Measurements from ENCODE around the gene ZNF148.

ZNF148 gene

DNA sequence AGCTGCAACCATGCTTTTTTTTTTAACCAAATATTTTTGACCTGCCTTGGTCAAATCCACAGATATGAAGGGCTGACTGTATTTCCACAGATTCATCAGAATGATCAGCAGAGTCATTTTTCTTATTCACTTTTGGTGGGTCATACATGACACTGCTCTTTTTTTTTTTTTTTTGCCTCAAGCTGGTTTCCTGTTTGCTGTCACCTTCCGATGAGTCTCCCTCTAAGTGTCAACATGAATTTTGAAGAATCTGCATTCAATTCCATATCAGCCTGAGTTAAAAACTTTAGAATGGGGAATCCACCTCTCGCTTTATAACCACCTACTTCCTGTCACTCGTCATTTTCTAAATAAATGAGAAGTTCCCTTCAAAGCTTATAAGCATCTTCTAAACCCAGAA is 160.4 kb downstream of the ZNF148 start:
- DNase-seq: no peak

DNA sequence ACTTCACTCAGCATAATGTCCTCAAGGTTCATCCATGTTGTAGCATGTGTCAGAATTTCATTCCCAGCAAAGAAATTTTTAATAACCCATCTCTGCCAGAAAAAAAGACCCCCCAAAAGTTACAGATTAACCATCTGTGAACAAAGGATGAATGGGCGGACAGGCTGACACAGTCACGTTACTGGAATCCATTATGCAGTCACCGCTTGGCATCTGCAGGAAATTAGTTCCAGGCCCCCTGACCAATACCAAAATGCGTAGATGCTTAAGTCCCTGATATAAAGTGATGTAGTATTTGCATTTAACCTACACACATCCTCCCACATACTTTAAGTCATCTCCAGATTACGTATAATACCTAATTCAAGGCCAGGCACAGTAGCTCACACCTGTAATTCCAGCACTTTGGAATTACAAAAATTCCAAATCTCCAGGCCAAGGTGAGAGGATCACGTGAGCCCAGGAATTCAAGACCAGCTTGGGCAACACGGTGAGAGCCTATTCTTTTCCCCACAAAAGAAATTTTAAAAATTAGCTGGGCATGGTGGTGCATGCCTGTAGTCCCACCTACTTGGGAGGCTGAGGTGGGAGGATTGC is 161.1 kb downstream of the ZNF148 start:
- DNase-seq: no peak

DNA sequence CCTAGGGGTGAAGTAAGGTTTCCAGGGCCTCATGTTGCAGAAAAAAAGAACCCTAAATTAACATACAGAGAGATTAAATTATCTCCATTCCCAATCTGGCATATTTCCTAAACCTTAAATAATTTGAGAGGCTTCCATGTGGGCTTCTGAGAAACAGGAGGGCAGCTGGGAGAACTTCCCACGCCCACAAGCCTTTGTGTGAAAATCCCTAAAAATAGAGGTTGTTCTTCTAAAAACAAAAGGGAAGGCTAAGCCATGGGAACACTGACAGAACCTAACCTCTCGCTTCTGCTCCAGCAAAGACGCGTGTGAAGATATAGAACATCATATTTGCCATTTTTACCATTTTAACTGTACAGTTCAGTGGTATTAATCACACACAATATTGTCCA is 161.8 kb downstream of the ZNF148 start:
- no peak for DNase-seq

DNA sequence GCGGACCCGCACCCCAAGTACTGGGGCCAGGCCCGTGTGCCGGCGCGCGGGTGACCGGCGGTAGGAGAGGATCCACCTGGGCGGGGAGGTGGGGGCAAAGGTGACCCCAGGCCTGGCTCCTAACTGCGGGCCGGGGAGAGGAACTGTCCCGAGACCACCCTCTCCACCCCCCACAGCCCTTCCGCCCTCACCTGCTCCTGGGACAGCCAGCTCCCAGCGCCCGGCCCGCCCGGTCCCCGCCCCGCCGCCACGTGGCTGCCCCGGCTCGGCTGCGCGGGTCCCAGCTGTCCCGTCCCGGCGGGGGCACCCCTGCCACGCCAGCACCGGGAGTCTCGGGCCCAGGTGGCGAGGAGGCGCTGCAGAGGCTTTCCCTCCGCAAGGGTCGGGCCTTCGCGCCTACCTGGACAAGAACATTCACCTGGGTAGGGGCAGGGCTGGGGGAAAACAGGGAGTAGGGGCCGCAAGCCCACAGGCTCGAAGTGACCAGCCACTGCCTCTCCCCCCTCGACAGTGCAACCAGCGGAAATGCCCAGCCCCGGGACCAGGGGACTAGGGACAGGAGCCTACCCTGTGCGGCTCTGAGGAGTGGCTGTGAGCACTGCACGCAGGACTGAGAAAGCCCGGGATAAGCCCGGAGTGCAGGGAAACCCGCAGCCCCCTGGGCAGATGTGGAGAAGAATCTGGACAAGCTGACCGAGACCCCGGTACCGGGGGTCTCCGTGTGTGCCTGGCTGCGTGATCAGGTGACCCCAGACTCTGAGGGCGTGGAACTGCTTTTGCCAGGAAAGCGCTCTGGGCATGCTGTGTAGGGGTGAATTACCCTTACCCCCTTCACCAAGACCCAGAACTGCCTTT is 162.4 kb downstream of the ZNF148 start, which contains the start of gene SLC12A8:
Gene SLC12A8, minus strand, starts transcription at position 240 of the 855 bp plus-strand sequence. CDS start 1,399 bp downstream, outside the sequence.
- no peak for DNase-seq

DNA sequence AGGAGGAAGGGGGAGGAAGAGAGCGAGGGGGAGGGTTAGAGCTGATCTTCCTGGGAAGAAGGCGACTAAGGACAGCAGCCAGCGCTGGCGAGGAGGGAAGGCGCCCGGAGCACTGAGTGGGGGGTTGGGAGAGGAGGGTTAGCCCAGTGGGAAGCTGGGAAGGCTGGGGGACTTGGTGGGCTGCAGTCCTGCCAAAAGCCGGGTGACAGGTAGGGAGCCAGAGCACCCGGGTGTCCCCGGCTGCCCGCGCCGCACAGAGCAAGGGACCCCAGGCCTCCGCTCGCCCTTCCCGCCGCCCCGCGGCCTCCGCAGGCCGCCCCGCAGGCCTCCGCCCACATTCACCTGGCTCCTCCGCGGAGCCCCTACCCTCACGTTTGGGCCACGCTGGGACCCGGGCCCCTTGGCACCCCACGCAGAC is 163.0 kb downstream of the ZNF148 start:
- DNase-seq: no peak

DNA sequence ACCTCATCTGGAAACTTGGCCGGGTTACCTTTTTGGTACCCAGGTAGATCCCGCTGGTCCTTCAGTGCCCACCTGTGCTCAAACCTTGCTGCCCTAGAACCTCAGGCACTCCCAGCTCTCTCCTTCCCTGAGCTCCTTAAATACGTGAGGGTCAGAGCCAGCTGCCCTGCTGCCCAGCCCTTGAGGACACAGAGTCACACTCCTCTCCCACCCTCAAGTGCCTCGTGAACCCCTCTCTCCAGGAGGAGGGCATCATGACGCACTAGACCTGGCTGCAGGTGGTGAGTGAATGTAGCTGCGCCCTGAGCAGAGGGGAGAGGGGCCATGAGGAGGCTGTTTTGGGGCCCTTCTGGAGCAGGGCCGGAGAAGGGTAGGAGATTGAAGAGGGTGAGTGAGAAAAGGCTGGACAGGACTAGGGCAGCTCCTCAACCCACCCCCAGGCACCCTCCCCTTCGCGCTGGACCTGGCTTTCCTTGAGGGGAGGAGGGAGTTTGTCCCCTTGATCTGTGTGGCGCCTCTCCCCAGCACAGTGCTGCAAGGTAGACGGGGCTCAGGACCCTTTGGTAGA is 163.5 kb downstream of the ZNF148 start:
- no peak for DNase-seq

DNA sequence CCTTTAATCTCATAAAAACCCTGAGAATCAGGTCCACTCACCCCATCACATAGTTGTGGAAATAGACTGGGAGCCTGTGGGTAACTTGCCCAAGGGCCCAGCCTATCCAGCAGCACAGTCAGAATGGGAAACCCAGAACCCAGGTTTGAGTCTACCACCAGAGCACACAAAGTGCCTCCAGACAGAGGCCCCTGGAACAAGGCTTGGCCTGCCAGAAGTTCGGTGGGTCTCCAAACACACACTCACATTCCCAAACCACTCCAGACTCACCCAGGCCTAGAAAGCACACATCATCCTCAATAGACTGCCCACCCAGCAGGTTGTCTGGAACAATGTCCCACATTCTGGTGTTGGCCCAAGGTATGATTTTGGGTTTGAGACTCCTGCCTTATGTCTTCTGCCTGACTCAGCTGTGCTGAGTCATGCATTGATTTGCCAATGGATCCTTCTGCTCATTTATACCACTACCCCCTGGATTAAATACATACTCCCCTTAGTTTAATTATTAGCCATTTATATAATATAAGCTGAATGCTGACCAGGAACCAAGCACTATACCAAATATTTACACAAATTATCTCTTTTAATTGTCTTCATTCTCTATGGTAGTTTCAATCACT is 167.1 kb downstream of the ZNF148 start:
- DNase-seq: no peak

DNA sequence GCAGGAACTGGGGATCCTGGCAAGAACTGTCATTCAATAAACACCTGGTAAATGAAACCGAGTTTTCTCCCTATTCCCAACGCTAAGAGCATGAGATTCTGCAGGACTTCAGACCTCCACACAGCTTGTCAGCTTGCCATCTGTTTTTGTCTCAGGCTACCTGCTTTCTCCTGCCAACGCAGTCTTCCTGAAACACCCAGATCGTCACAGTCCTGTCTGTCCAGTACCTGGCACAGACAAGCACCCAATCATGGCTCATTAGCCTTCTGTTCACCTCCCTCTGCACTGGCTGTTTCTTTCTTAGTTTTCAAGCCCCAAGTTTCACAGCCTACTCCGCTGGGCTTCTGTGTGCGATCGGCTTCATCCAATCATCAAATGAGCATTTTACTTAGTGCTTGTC is 167.6 kb downstream of the ZNF148 start:
- DNase-seq: no peak

DNA sequence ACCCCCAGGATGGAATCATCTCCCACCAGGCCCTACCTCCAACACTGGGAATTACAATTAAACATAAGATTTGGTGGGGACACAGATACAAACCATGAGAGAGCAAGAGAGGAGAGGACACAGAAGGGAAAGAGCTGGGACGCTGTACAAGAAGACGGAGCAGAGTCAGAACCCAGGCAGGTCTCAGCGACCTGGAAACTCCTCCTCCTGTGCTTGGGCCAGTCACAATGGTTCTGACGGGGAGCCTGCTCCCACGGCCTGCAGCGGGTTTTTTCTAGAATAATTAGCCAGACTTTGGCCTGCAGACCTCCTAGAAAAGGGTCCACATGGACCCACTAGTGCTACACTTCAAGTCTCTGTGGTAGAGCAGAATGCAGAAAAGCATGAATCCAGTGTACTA is 168.2 kb downstream of the ZNF148 start:
- no peak for DNase-seq

DNA sequence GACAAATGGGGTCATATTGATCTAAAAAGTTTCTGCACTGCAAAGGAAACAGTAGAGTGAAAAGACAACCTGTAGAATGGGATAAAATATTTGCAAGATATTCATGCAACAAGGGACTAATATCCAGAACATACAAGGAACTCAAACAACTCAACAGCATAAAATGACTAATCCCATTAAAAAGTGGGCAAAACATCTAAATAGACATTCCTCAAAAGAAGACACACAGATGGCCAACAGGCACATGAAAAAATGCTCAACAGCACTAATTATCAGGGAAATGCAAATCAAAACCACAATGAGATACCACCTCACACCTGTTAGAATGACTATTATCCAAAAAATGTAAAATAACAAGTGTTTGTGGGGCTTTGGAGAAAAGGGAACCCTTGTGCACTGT is 171.4 kb downstream of the ZNF148 start:
- DNase-seq: no peak

DNA sequence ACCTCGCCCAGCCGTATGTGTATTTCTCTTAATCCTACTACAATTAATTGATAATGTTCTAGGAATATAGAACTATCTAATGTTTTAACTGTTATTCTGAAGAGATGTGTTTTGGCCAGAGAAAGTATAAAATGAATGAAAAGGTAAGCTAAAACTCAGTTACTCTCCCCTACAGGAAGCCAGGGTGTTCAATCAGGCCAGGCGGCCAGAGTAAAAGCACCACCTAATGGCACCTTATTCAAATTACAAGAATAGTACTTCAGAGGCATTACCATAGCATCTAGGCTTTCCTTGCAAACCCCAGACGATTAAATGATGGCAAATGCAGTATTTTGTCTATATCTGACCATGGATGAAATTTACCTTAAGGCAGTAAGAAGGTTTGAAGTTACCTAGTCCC is 172.9 kb downstream of the ZNF148 start:
- DNase-seq: no peak

DNA sequence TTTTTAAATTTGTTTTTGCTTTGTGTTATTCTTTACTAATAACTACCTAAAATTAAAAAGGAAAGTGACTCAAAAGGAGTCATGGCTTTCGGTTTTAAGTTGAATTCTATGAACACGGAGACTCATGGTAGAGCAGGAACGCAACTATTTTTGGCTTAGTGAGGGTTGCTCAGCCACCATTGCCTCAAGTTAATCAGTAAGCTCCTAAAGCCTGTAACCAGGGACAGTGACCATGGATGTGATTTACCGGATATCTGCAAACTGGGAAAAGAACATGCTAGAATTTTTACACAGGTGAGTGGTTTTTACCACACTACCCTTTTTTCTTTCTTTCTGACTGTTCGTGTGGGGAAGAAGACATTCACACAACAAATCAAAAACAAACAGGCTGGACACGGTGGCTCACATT is 174.4 kb downstream of the ZNF148 start:
- no peak for DNase-seq

DNA sequence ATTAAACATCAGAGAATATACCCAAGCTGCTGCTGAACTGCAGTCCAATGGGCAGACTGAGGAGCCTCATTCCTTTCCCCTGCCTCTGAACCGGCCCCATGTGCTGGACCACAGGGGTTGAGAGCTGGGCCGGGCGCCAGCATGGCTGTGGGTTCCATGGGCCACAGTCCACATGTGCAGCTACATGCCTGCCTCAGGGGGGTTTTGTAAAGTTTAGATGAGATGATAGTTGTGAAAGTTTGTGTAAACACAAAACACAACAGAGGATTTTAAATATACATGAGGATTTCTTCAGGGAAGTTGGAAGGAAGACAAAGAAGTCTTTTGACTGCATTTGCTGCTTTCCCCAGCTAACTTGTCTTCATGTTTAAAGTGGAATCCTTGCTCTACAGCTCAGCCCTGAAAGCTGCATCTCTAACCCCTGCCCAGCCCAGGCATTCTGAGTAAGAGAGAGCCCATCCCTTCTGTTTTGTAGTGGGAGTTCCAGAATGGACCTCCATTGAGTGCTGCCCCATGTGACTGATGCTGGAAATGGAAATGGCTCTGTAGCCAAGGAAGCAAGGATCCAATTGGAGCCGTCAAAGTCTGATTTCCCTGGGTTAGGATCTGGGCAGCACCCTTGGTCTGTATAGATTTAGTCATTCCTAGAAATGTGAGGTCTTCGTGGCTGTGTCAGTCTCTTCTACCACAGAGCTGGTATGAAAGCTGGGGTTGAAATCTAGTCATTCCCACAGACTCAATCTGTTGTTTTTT is 180.1 kb downstream of the ZNF148 start:
- no peak for DNase-seq

DNA sequence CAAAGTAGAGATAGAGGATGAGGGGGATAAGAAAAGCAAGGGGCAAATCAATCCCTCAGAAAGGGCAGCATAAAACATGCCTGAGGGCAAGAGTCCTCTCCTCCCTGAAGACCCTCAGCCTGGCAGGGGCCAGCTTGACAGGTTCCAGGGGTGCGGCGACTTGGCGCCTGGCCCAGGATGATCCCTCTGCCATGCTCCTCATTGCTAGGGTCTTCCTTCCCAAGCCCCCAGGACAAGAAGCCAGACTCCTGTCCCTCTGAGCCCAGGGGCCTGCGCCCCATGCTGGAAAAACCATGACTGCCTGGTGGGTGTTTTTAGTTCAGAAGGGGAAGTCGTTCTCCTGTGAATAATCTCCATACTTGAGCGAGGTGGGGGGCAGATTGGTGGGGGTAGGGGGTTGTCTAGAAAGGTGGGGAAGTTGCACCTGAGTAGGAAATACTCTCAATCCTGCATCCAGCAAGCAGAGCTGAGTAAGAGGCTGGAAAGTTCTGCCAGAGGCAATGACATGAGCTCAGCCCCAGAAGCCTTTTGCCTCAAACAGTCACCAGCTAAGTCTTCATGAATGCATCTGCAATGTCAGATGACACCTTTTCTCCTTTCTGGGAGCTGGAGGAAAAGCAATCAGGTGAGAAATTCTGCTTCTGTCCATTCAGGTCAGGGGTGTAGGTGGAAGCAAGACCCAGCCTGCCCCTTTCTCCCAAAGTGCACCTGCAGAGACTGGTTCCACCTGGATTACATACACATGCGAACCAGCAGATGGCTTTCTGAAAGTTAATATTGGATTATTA is 180.9 kb downstream of the ZNF148 start:
- no peak for DNase-seq

DNA sequence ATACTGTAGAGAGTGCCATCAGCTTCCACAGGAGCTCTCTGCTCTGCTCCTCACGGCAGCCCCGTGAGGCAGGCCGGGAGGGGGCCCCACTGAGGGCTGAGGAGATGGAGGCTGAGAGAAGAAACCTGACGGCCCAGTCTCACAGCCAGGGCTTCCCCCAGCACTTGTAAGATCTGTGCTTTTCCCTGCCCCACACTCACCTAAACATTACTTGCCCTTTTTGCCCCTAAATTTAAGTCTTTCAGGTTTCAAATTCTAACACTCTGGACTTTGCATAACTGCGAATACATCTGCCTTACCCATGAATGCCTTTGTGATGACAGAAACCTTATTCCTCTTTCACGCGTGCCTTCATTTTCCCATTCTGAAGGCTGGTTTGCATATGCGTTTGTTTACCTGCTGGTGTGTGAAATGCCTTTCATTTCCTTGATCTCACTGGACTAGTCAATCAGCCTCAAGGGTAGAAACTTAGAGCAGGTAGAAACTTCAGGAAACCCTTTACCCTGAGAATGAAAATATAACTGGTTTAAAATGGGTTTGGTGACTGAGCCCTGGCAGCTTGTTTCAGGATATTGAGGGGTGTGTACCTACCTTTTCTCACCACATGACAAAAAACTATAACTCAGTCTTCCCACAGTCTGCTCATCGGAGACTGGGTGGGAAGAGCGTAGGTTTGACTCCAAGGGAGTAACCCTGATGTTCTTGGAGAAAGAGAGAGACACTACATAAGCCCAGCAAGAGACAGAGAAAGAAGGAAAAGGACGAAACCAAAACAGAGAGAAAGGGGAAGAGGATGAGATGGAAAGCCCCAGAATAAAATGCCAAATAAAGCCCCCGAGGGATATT is 182.7 kb downstream of the ZNF148 start:
- no peak for DNase-seq

DNA sequence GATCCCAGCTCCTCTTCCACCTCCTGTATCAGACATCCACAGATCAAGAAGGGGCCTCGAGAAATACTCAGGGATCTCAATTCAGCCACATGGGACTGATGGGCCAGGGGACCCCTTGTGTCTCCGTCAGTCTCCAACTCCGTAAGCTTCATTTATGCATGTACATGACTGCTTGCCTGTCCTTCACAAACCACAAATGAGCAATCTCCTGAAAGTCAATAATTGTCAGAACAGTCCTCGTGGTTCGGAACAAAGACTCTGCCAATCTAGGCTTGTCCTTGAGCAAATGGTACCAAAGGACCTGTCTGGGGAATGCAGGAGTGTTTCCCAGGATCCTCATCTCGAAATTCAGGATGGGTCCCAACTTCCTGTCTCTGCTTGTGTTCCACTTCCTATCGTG is 183.4 kb downstream of the ZNF148 start:
- no peak for DNase-seq

DNA sequence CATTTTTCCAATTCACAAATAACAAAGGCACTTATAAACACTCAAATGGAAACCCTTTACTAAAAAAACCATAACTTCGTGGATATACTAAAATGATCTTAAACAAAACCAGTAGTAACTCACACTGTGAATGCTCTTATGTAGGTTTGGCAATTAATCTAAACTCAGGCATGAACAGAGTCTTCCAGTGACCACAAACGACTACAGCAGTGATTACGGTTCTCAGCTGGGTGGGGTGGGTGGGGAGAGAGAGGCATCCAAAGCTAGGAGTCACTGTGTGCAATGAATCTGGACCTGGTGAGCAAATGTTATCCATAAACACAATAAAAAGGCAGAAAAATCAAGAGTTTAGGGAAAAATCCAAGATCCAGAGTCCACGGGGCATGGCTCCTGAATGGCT is 183.9 kb downstream of the ZNF148 start:
- DNase-seq: no peak

DNA sequence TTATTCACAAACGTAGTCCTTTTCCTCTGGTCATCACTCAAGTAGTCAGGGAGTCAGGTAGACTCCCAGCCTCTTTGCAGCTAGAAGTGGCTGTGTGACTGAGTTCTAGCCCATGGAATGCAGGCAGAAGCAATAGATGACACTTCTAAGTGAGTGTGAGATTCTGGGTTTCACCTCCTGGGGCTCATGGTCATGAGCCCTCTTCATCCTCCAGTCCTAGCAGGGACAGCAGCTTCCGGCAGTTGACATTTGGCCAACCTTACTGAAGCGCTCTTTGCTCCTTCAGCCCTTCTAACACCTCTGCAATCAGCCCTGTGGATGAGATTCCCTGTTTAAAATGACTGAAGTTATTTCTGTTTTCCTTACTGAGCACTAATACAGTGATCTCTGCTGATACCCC is 184.3 kb downstream of the ZNF148 start:
- DNase-seq: no peak

DNA sequence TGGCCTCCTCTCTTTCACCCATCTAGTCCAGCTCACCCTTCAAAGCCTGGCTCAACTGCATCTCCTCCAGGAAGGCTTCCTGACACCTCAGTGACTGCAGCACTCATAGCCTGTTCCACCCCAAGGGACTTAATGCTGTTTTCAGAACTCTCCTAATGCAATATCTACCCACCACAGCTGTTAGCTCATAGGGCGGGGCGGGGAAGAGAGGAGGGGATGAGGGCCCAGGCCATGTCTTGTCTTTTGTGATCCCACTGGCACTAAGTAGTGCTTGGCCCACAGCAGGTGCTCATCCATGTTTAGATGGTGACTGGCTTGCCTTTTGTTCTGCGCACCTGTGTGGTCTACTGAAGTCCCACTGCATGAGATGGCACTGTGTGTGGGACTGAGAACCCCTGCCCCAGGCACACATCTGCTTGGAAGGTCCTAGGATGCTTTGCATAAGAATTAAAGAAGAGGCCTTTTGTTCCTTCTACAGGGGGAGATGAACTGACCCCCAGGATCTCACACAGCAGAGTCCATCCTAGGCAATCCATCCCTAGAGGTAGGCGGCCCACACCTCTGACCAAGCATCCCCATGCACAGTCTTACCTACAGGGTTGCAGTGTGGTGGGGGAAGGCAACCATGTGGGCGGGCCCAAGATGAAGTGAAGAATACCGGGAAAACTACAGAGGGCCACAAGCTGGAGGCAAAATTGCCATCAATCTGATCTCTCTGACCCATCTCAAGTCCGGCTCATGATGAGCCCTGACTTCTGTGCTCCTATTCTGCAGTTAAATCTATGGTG is 185.6 kb downstream of the ZNF148 start:
- no peak for DNase-seq

DNA sequence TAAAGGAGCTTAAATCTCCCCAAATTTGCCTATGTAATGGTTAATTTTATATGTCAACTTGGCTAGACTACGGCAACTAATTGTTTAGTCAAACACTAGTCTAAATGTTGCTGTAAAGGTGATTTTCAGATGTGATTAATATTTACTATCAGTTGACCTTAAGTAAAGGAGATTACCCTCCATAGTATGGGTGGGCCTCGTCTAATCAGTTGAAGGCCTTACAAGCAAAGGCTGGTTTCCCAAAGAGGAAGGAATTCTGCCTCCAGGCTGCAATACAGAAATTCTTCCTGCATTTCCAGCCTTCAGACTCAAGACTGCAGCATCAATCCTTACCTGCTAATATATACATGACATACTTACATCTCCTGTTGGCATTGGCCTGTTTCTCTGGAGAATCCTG is 186.2 kb downstream of the ZNF148 start:
- no peak for DNase-seq

DNA sequence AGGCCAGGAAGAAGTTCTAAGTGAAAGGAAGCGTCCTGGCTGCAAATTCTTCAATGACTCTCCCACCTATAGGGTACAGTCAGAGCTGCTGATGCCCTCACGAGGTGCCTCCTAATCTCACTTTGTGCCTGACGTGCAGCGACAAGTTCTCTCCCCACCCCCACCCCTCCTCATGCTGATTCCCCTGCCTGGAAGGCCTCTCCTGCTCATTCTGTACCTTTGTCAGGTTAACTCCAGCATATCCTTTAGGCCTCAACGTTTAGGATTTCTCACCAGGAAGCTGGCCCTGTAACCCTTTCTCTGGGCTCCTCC is 187.6 kb downstream of the ZNF148 start:
- no peak for DNase-seq

Data from NCI-H2227 treated with DMSO at 0.1 percent for 48 hours (cell line).